Osteocyte (in vitro differentiated cells): ENCODE results near the gene KIF3B. TPM values are rescaled to one million over a fixed set of nuclear protein-coding genes. Genes with fewer than 3 reads are reported as not detected.
A peak's percentile ranks its signal among the peaks of the same experiment; 100 is the strongest.

ENCODE experiments used
- DNase-seq: peaks from one replicate; pipeline ENCODE4 v3.0.0; 2021; ENCODE audit warnings: mixed read lengths; ENCODE audit not compliant: unreplicated experiment; ENCODE audit errors: extremely low spot score
- H3K27ac Mint-ChIP-seq: one replicate; pipeline ENCODE4 v1.8.0; 2021; ENCODE audit warnings: mild to moderate bottlenecking, mixed read lengths; ENCODE audit not compliant: unreplicated experiment
- H3K27me3 Mint-ChIP-seq: one replicate; pipeline ENCODE4 v1.8.0; 2021; ENCODE audit warnings: mixed read lengths; ENCODE audit not compliant: unreplicated experiment
- H3K36me3 Mint-ChIP-seq: one replicate; pipeline ENCODE4 v1.8.0; 2021; ENCODE audit warnings: mixed read lengths; ENCODE audit not compliant: unreplicated experiment
- H3K4me1 Mint-ChIP-seq: one replicate; pipeline ENCODE4 v1.8.0; 2021; ENCODE audit warnings: mixed read lengths; ENCODE audit not compliant: unreplicated experiment
- H3K4me3 Mint-ChIP-seq: one replicate; pipeline ENCODE4 v1.8.0; 2021; ENCODE audit warnings: mild to moderate bottlenecking, moderate library complexity, mixed read lengths; ENCODE audit not compliant: unreplicated experiment
- H3K9me3 Mint-ChIP-seq: one replicate; pipeline ENCODE4 v1.8.0; 2021; ENCODE audit warnings: mixed read lengths; ENCODE audit not compliant: unreplicated experiment
- CTCF ChIP-seq: fragments of 200-600 bp; sonication (generic); IDR thresholded peaks from 2 replicates; pipeline ENCODE4 v1.5.0; 2021; ENCODE audit warnings: antibody characterized with exemption, mild to moderate bottlenecking, moderate library complexity
- total RNA-seq: library from RNA; stranded (reverse); gene quantifications from 2 replicates; pipeline ENCODE4 v1.2.1, GENCODE V29; 2021

KIF3B gene
- total RNA-seq, 1 donor from 2014 or later: 28.8 TPM

GRCh38 chr20:32358883-32359632 lies 81.6 kb downstream of the KIF3B start:
- no peaks in the 10 kb centered on the region for H3K27me3 Mint-ChIP-seq
- peak overlapping the region; percentile 91 for H3K27ac Mint-ChIP-seq
- DNase-seq: peak; percentile 89
- H3K36me3 Mint-ChIP-seq: no peaks in the 10 kb centered on the region
- peaks cover 73% of the 10 kb centered on the region for H3K4me1 Mint-ChIP-seq
- peak overlapping the region; percentile 84 for H3K4me3 Mint-ChIP-seq
- no peaks in the 10 kb centered on the region for H3K9me3 Mint-ChIP-seq
- TF ChIP-seq CTCF: no peak

GRCh38 chr20:32359633-32360332 lies 82.3 kb downstream of the KIF3B start:
- Mint-ChIP-seq H3K27ac (peak overlapping the region; percentile 91), H3K4me3 (peak overlapping the region; percentile 84), H3K4me1 (peaks cover 68% of the 10 kb centered on the region), H3K9me3 (no peaks in the 10 kb centered on the region), H3K27me3 (no peaks in the 10 kb centered on the region), H3K36me3 (no peaks in the 10 kb centered on the region)
- DNase-seq: no peak
- TF ChIP-seq CTCF: no peak

- peaks cover 65% of the 10 kb centered on the region for H3K4me1 Mint-ChIP-seq
- no peaks in the 10 kb centered on the region for H3K36me3 Mint-ChIP-seq
- peak overlapping the region; percentile 84 for H3K4me3 Mint-ChIP-seq
- H3K27me3 Mint-ChIP-seq: no peaks in the 10 kb centered on the region
- no peaks in the 10 kb centered on the region for H3K9me3 Mint-ChIP-seq
- no peak for TF ChIP-seq CTCF
- H3K27ac Mint-ChIP-seq: peak overlapping the region; percentile 91
- DNase-seq: no peak
Measured at GRCh38 chr20:32360333-32360634, 82.8 kb downstream of the KIF3B start.

GRCh38 chr20:32362901-32363364 lies 85.5 kb downstream of the KIF3B start:
- H3K4me3 Mint-ChIP-seq: no peak overlapping the region
- no peak for DNase-seq
- H3K36me3 Mint-ChIP-seq: no peaks in the 10 kb centered on the region
- H3K4me1 Mint-ChIP-seq: peaks cover 62% of the 10 kb centered on the region
- no peak for TF ChIP-seq CTCF
- no peaks in the 10 kb centered on the region for H3K27me3 Mint-ChIP-seq
- peak overlapping the region; percentile 48 for H3K27ac Mint-ChIP-seq
- no peaks in the 10 kb centered on the region for H3K9me3 Mint-ChIP-seq

- peak overlapping the region; percentile 42 for H3K27ac Mint-ChIP-seq
- no peak overlapping the region for H3K4me3 Mint-ChIP-seq
- H3K36me3 Mint-ChIP-seq: no peaks in the 10 kb centered on the region
- no peak for TF ChIP-seq CTCF
- no peaks in the 10 kb centered on the region for H3K27me3 Mint-ChIP-seq
- H3K4me1 Mint-ChIP-seq: peaks cover 67% of the 10 kb centered on the region
- DNase-seq: no peak
- no peaks in the 10 kb centered on the region for H3K9me3 Mint-ChIP-seq
Measured at GRCh38 chr20:32363492-32363891, 86.0 kb downstream of the KIF3B start.
